ENCODE data around the gene STXBP6. TPM values are rescaled to one million over a fixed set of nuclear protein-coding genes. Genes with fewer than 3 reads are reported as not detected.
A peak's percentile ranks its signal among the peaks of the same experiment; 100 is the strongest.
"Not testable (repeated sequence)": the region's sequence is repeated elsewhere in the genome, so short reads cannot be mapped to it uniquely, and the experiment has no call there.

Gene STXBP6
- total RNA-seq, 1 donor, result 0.27 TPM

GRCh38 chr14:24840204-24840893 lies 209.6 kb downstream of the STXBP6 start:
- no peak for TF ChIP-seq CTCF (IDR thresholded peaks at IDR 0.05; ENCODE audit: insufficient read depth, low read length)

GRCh38 chr14:24839617-24840203 lies 210.2 kb downstream of the STXBP6 start:
- no peak for DNase-seq (ENCODE audit: low read depth)
- no peak for TF ChIP-seq CTCF (IDR thresholded peaks at IDR 0.05; ENCODE audit: insufficient read depth, low read length)
- H3K4me3 ChIP-seq (ENCODE audit: low read depth, low read length), result no peak overlapping the region

More at GRCh38 chr14:24840204-24840893, 209.6 kb downstream of the STXBP6 start:
- H3K4me3 ChIP-seq (ENCODE audit: low read depth, low read length), result no peak overlapping the region
- no peak for DNase-seq (ENCODE audit: low read depth)

- H3K4me3 ChIP-seq (ENCODE audit: low read depth, low read length), result no peak overlapping the region
- DNase-seq (ENCODE audit: low read depth), result peak; percentile 44
- TF ChIP-seq CTCF (IDR thresholded peaks at IDR 0.05; ENCODE audit: insufficient read depth, low read length), result no peak
These were observed 210.9 kb downstream of the STXBP6 start for GRCh38 chr14:24838945-24839616.

- DNase-seq (ENCODE audit: low read depth), result no peak
- no peak for TF ChIP-seq CTCF (IDR thresholded peaks at IDR 0.05; ENCODE audit: insufficient read depth, low read length)
- no peak overlapping the region for H3K4me3 ChIP-seq (ENCODE audit: low read depth, low read length)
These were observed 212.5 kb downstream of the STXBP6 start for GRCh38 chr14:24837280-24838046.

GRCh38 chr14:24836324-24836723 lies 213.6 kb downstream of the STXBP6 start:
- not testable (repeated sequence) for DNase-seq (ENCODE audit: low read depth); H3K4me3 ChIP-seq (ENCODE audit: low read depth, low read length)

GRCh38 chr14:24834956-24835355 lies 215.0 kb downstream of the STXBP6 start:
- no peak overlapping the region for H3K4me3 ChIP-seq (ENCODE audit: low read depth, low read length)
- TF ChIP-seq CTCF (IDR thresholded peaks at IDR 0.05; ENCODE audit: insufficient read depth, low read length), result no peak
- DNase-seq (ENCODE audit: low read depth), result no peak

GRCh38 chr14:24833385-24833784 lies 216.6 kb downstream of the STXBP6 start:
- DNase-seq (ENCODE audit: low read depth), result no peak
- no peak overlapping the region for H3K4me3 ChIP-seq (ENCODE audit: low read depth, low read length)
- no peak for TF ChIP-seq CTCF (IDR thresholded peaks at IDR 0.05; ENCODE audit: insufficient read depth, low read length)
